GM19438 (cell line): ENCODE results near the gene FLYWCH1.
"Not testable (repeated sequence)": the region's sequence is repeated elsewhere in the genome, so short reads cannot be mapped to it uniquely, and the experiment has no call there.

Experiments used
- ATAC-seq: cut with Tn5 transposase; IDR thresholded peaks from one replicate; pipeline ENCODE4 v1.9.1; 2021; ENCODE audit warnings: low read depth; ENCODE audit not compliant: unreplicated experiment

FLYWCH1 gene

GRCh38 chr16:2925951-2926649, 14.4 kb downstream of the FLYWCH1 start:
- no peak for ATAC-seq

- no peak for ATAC-seq
Observed at GRCh38 chr16:2926650-2926999, 14.9 kb downstream of the FLYWCH1 start.

DNA sequence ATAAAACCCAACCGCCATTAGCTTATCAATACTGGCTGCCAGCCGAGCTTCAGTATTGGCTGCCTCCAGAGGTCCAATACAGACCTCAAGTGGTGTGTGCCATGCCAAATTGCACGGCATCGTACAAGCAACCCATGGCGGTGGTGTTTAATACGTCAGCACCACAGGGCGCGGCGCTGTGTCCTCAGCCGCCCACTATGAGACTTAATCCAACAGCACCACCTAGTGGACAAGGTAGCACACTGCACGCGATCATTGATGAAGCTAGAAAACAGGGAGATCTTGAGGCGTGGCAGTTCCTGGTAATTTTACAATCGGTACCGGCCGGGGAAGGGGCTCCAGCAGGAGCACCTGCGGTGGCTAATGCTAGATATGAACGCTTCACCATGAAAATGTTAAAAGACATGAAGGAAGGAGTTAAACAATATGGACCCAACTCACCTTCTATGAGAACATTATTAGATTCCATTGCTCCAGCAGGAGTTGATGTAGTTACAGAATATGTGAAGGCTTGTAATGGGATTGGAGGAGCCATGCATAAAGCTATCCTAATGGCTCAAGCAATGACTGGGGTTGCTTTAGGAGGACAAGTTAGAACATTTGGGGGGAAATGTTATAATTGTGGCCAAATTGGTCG, 15.4 kb downstream of the FLYWCH1 start:
- no peak for ATAC-seq

DNA sequence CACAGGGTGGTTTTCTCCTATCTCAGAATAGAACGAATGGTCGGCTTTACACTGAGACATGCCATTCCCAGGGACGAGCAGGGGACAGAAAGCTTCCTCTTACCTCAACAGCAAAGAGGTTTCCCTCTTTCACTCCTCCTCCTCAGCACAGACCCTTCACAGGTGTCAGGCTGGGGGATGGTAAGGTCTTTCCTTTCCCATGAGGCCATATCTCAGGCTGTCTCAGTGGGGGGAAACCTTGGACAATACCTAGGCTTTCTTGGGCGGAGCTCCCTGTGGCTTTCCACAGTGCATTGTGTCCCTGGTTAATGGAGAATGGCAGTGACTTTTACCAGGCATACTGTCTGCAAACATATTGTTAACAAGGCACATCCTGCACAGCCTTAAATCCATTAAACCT, 16.4 kb downstream of the FLYWCH1 start:
- ATAC-seq = not testable (repeated sequence)

DNA sequence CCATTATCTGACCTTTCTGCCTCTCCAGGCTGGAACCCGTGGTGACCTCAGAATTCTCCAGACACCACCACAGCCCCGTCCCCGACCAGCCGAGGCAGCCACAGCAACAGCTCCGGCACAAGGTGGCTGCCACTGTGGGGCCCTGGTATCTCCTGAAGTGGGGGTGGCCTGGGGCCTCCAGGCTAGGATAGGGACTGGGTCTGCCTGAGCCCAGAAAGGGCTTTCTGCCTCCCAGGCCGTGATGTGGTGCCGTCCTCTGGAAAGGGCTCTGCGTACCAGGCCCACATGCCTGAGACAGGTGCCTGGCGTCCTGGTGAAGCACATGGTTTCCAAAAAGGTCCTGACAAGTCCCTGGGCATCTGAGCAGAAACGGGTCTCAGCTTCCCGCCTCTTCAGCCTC, 17.1 kb downstream of the FLYWCH1 start:
- ATAC-seq = no peak

DNA sequence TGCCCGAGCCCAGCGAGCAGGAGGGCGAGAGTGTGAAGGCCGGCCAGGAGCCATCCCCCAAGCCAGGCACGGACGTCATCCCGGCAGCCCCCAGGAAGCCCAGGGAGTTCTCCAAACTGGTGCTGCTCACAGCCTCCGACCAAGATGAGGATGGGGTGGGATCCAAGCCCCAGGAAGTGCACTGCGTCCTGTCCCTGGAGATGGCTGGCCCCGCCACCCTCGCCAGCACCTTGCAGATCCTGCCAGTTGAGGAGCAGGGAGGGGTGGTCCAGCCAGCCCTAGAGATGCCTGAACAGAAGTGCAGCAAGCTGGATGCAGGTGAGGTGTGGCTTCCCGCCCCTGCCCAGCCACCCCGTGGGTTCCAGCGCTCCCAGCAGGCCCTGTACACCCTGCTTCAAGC, 18.0 kb downstream of the FLYWCH1 start:
- no peak for ATAC-seq

DNA sequence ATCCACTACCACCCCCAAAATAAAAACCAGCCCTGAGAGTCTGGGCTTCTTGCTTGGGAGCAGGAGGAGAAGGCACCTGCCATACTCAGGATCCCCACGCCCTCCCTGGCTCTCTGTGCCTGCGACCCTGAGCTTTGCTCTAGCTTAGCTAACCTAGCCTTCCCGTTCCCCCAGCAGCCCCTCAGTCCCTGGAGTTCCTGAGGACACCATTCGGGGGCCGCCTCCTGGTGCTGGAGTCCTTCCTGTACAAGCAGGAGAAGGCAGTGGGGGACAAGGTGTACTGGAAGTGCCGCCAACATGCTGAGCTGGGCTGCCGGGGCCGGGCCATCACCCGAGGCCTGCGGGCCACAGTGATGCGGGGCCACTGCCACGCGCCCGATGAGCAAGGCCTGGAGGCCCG, 18.5 kb downstream of the FLYWCH1 start:
- no peak for ATAC-seq

DNA sequence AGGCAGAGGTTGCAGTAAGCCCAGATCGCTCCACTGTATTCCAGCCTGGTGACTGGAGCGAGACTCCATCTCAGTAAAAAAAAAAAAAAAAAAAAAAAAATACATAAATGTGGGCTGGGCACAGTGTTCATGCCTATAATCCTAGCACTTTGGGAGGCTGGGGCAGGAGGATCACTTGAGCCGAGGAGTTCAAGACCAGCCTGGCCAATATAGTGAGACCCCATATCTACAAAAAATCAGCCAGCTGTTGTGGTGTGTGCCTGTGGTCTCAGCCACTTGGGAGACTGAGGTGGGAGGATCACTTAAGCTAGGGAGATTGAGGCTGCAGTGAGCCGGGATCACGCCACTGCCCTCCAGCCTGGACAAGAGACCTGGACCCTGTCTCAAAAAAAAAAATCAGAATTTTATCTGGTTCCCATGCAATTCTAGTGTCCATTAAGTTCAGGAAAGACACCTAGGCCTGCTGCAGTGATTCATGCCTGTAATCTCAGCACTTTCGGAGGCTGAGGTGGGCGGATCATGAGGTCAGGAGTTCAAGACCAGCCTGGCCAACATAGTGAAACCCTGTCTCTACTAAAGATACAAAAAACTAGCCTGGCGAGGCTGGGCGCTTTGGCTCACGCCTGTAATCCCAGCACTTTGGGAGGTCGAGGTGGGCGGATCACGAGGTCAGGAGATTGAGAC, 19.6 kb downstream of the FLYWCH1 start:
- not testable (repeated sequence) for ATAC-seq

DNA sequence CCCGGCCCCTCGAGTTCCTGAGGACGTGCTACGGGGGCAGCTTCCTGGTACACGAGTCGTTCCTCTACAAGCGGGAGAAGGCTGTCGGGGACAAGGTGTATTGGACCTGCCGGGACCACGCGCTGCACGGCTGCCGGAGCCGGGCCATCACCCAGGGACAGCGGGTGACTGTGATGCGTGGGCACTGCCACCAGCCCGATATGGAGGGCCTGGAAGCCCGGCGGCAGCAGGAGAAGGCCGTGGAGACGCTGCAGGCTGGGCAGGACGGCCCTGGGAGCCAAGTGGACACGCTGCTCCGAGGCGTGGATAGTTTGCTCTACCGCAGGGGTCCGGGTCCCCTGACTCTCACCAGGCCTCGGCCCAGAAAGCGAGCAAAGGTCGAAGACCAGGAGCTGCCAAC, 21.4 kb downstream of the FLYWCH1 start:
- ATAC-seq = no peak

DNA sequence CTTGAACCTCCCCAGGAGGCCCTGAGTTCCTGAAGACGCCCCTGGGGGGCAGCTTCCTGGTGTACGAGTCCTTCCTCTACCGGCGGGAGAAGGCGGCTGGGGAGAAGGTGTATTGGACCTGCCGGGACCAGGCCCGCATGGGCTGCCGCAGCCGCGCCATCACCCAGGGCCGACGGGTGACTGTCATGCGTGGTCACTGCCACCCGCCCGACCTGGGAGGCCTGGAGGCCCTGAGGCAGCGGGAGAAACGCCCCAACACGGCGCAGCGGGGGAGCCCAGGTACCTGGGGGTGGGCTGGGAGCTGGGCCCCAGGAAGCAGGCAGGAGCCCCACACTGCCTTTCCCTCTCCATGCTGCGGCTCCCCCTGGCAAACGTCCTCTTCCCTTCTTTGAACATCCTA, 22.0 kb downstream of the FLYWCH1 start:
- no peak for ATAC-seq

DNA sequence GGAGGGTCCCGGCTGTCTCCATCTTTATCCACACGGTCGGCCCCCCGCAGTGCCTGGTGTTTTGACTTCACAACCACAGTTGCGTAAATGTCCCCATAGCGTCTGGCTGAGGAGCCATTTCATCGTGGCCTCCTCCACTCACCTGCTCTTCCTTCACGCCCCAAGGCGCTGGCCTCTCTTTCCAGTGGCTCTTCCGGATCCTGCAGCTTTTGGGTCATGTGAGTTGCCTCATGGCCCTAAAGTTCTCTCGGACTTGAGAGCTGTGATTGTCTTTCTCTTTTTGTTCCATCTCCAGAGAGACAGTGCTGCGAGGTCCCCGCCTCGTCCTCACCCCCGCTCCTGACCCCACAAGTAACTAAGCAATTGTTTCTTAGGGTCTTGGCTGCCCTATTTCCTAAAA, 22.7 kb downstream of the FLYWCH1 start:
- no peak for ATAC-seq

- ATAC-seq = no peak
Observed at GRCh38 chr16:2936436-2937011, 24.8 kb downstream of the FLYWCH1 start.

DNA sequence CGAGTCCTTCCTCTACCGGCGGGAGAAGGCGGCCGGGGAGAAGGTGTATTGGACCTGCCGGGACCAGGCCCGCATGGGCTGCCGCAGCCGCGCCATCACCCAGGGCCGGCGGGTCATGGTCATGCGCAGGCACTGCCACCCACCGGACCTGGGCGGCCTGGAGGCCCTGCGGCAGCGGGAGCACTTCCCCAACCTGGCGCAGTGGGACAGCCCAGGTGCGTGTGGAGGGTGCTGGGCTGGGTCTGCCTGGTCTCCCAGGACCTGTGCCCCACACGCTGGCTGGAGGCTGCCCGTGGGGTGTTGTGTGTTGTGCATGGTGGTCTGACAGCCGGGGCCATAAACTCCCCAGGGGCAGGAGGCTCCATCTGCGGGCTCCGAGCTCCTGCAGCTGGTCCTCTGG, 25.4 kb downstream of the FLYWCH1 start:
- ATAC-seq = no peak

DNA sequence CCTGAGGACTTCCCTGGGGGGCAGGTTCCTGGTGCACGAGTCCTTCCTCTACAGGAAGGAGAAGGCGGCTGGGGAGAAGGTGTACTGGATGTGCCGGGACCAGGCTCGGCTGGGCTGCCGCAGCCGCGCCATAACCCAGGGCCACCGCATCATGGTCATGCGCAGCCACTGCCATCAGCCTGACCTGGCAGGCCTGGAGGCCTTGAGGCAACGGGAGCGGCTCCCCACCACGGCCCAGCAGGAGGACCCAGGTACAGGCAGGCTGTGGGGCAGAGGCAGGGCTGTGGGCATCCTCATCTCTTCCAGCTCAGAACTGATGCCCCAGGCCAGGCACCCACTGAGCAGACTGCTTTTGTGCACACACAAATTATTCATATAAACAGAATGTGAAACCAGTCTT, 26.5 kb downstream of the FLYWCH1 start:
- ATAC-seq = no peak

DNA sequence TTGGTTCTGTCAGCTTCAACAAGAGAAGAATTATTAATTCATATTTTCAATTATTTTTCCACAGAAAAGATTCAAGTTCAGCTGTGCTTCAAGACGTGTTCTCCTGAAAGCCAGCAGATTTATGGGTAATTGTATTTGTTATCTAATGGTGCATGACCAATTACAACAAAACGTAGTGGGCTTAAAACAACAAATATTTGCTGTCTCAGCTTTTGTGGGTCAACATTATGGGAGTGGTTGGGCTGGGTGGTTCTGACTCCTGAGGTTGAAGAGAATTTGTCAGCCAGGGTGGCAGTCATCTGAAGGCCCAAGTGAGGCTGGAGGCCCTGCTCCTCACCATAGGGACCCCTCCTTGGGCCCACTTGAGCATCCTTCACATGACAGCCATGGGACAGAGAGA, 28.2 kb downstream of the FLYWCH1 start:
- no peak for ATAC-seq

DNA sequence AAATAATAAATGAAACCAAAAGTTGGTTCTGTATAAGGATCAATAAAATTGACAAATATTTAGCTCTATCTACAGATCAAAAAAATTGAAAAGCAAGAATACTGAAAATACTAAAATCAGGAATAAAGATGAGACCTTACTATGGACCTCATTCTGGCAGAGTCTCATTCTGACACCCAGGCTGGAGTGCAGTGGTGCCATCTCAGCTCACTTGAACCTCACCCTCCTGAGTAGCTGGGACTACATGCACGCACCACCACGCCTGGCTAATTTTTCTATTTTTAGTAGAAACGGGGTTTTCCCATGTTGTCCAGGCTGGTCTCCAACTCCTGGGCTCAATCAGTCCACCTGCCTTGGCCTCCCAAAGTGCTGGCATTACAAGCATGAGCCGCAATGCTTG, 30.3 kb downstream of the FLYWCH1 start:
- ATAC-seq = no peak

DNA sequence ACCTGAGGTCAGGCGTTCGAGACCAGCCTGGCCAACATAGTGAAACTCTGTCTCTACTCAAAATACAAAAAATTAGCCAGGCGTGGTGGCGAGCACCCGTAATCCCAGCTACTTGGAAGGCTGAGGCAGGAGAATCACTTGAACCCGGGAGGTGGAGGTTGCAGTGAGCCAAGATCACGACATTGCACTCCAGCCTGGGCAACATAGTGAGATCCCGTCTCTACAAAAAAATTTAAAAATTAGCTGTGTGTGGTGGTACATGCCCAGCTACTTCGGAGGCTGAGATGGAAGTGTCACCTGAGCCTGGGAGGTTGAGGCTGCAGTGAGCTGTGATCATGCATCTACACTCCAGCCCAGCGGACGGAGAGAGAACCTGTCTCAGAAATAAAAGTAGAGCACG, 32.0 kb downstream of the FLYWCH1 start:
- not testable (repeated sequence) for ATAC-seq

- no peak for ATAC-seq
Observed at GRCh38 chr16:2946649-2947048, 34.9 kb downstream of the FLYWCH1 start.

DNA sequence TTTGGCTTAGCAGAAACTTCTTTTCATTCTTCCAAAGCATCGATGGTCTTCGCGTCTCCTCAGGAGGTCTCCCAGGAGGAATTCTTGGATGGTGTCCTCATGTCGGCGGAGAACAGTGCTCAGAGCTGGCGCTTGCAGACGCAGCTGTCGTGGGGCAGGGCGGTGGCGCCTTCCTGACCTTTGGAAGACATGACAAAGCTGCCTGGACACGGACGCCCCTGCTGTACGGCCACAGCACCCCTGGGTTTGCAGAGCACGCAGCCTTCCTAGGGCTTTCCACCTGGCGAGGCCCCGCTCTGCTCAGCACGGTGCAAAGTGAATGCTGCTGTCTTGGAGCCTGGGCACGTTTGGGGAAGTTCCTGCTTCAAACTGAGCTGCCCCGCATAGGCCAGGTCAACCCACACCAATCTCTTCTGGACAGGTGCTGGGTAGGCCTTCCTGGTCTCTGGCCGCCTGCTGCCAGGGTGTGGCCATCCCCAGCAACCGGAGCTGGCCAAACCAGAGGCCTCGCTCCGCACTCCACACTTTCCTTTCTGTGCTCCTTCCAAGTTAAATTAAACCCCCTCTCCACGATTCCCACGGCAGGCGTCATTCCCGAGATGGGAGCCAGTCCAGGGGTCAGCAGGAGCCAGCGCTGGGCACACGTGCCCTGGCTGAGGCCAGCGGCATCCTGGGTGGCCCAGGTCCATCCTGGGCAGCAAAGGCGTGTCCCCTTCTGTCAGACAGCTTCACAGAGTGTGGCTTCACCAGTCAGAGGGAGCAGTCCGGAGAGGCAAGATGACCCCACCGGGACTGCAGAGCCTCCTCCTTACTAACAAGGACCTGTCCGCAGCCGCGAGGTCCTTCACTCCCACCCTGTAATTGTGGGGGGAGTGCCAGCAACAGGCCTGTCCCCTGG, 37.3 kb downstream of the FLYWCH1 start:
- no peak for ATAC-seq

- no peak for ATAC-seq
Observed at GRCh38 chr16:2949705-2950352, 38.1 kb downstream of the FLYWCH1 start.
